Activated naive CD8-positive, alpha-beta T cell treated with anti-CD3 and anti-CD28 coated beads, Interleukin-2, amount 10 ng/mL, durations not matched to agents 7 days and 5 days (primary cell): Measurements from ENCODE around the gene ASMTL. TPM values are rescaled to one million over a fixed set of nuclear protein-coding genes. Genes with fewer than 3 reads are reported as not detected.
"Not testable (repeated sequence)": the region's sequence is repeated elsewhere in the genome, so short reads cannot be mapped to it uniquely, and the experiment has no call there.

Experiments used
- ATAC-seq: fragments of 150-1000 bp; cut with Tn5 transposase; one replicate; pipeline ENCODE4 v1.10.0; 2021; ENCODE audit warnings: low read depth, moderate library complexity
- POLR2A ChIA-PET: fragments of 350-600 bp; sonication (Branson Sonifier 250); formaldehyde crosslinking; loops from one replicate; lab custom pipeline; 2021; ENCODE audit warnings: antibody characterized with exemption; lab: Charles Lee
- DNase-seq: peaks from one replicate; pipeline ENCODE4 v3.0.0; 2021
- H3K27ac Mint-ChIP-seq: one replicate; pipeline ENCODE4 v1.8.0; 2022; ENCODE audit warnings: mild to moderate bottlenecking, mixed read lengths
- H3K27me3 Mint-ChIP-seq: one replicate; pipeline ENCODE4 v1.8.0; 2022; ENCODE audit warnings: mild to moderate bottlenecking, moderate library complexity, mixed read lengths
- H3K36me3 Mint-ChIP-seq: one replicate; pipeline ENCODE4 v1.8.0; 2021; ENCODE audit warnings: mild to moderate bottlenecking, mixed read lengths
- H3K4me1 Mint-ChIP-seq: one replicate; pipeline ENCODE4 v1.8.0; 2021; ENCODE audit warnings: mixed read lengths
- H3K4me3 Mint-ChIP-seq: one replicate; pipeline ENCODE4 v1.8.0; 2022; ENCODE audit warnings: mild to moderate bottlenecking, moderate library complexity, mixed read lengths
- H3K9me3 Mint-ChIP-seq: one replicate; pipeline ENCODE4 v1.8.0; 2021; ENCODE audit warnings: mixed read lengths
- total RNA-seq, 2 experiments: library from RNA; stranded (reverse); gene quantifications; one replicate each; pipeline ENCODE4 v1.2.3, GENCODE V29; 2021

ASMTL gene
- total RNA-seq, 2 experiments from 2014 or later, result 39.4 to 42.2 TPM

DNA sequence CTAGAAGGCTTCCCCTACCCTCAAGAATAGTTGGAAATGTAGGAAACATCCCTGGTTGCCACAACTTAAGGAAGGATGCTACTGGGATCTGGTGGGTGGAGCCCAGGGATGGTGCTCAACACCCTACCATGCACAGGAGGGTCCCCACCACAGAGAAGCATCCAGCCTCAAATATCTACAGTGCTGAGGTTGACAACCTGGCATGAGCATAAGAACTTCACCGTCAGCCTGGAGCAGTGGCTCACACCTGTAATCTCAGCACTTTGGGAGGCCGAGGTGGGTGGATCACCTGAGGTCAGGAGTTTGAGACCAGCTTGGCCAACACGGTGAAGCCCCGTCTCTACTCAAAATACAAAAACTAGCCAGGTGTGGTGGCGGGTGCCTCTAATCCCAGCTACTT, 24.0 kb upstream of the ASMTL start:
- H3K4me1 Mint-ChIP-seq, result peaks cover 66% of the 10 kb centered on the region
- no peaks in the 10 kb centered on the region for H3K27me3 Mint-ChIP-seq
- DNase-seq, result peak; percentile 12
- no peak overlapping the region for H3K4me3 Mint-ChIP-seq
- ATAC-seq, result no peak
- H3K9me3 Mint-ChIP-seq, result peaks cover 36% of the 10 kb centered on the region
- H3K27ac Mint-ChIP-seq, result no peak overlapping the region
- peaks cover 77% of the 10 kb centered on the region for H3K36me3 Mint-ChIP-seq
- POLR2A ChIA-PET, result no interaction called here

- no peaks in the 10 kb centered on the region for H3K27me3 Mint-ChIP-seq
- no peak overlapping the region for H3K4me3 Mint-ChIP-seq
- ATAC-seq (no peak), DNase-seq (peak; percentile 19)
- H3K36me3 Mint-ChIP-seq, result peaks cover 78% of the 10 kb centered on the region
- peaks cover 65% of the 10 kb centered on the region for H3K4me1 Mint-ChIP-seq
- H3K27ac Mint-ChIP-seq, result no peak overlapping the region
- POLR2A ChIA-PET, result no interaction called here
- H3K9me3 Mint-ChIP-seq, result peaks cover 36% of the 10 kb centered on the region
Observed at GRCh38 chrX:1475881-1476280, 23.2 kb upstream of the ASMTL start.

- H3K36me3 Mint-ChIP-seq, result peaks cover 78% of the 10 kb centered on the region
- POLR2A ChIA-PET, result no interaction called here
- H3K27ac Mint-ChIP-seq, result no peak overlapping the region
- H3K4me1 Mint-ChIP-seq, result peaks cover 69% of the 10 kb centered on the region
- H3K27me3 Mint-ChIP-seq, result no peaks in the 10 kb centered on the region
- ATAC-seq (no peak), DNase-seq (no peak)
- peaks cover 36% of the 10 kb centered on the region for H3K9me3 Mint-ChIP-seq
- no peak overlapping the region for H3K4me3 Mint-ChIP-seq
Observed at GRCh38 chrX:1475481-1475880, 22.8 kb upstream of the ASMTL start.

- H3K9me3 Mint-ChIP-seq, result peaks cover 30% of the 10 kb centered on the region
- H3K27me3 Mint-ChIP-seq, H3K4me3 Mint-ChIP-seq, POLR2A ChIA-PET, ATAC-seq, DNase-seq: not testable (repeated sequence)
- H3K27ac Mint-ChIP-seq, result peak overlapping the region; percentile 82
- peaks cover 71% of the 10 kb centered on the region for H3K36me3 Mint-ChIP-seq
- peaks cover 65% of the 10 kb centered on the region for H3K4me1 Mint-ChIP-seq
Observed at GRCh38 chrX:1474593-1474992, 21.9 kb upstream of the ASMTL start.

DNA sequence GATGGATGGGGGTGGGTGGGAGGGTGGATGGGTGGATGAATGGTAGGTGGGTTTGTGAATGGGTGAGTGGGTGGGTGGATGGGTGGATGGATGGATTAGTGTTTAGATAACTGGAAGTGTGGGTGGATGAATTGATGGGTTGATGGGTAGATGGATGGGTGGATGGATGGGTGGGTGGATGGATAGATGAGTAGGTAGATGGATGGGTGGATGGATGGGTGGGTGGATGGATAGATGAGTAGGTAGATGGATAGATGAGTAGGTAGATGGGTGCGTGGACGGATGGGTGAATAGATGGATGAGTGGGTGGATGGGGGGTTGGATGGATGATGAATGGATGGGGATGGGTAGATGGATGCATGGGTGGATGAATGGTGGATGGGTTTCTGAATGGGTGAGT, 20.3 kb upstream of the ASMTL start:
- peaks cover 64% of the 10 kb centered on the region for H3K4me1 Mint-ChIP-seq
- peak overlapping the region; percentile 93 for H3K27ac Mint-ChIP-seq
- no peak for DNase-seq
- no peak for ATAC-seq
- no peak overlapping the region for H3K4me3 Mint-ChIP-seq
- no peaks in the 10 kb centered on the region for H3K27me3 Mint-ChIP-seq
- H3K36me3 Mint-ChIP-seq, result peaks cover 61% of the 10 kb centered on the region
- POLR2A ChIA-PET, result no interaction called here
- H3K9me3 Mint-ChIP-seq, result peaks cover 21% of the 10 kb centered on the region

GRCh38 chrX:1468250-1468772, 15.6 kb upstream of the ASMTL start:
- ATAC-seq (peak; percentile 25), DNase-seq (peak; percentile 64)
- H3K27ac Mint-ChIP-seq, result peak overlapping the region; percentile 94
- H3K9me3 Mint-ChIP-seq, result peaks cover 6% of the 10 kb centered on the region
- POLR2A ChIA-PET, result no interaction called here
- H3K27me3 Mint-ChIP-seq, result no peaks in the 10 kb centered on the region
- H3K4me3 Mint-ChIP-seq, result peak overlapping the region; percentile 59
- peaks cover 40% of the 10 kb centered on the region for H3K36me3 Mint-ChIP-seq
- peaks cover 67% of the 10 kb centered on the region for H3K4me1 Mint-ChIP-seq

- H3K4me3 Mint-ChIP-seq, result peak overlapping the region; percentile 74
- H3K36me3 Mint-ChIP-seq, result peaks cover 35% of the 10 kb centered on the region
- peak; percentile 15 for ATAC-seq
- no peaks in the 10 kb centered on the region for H3K9me3 Mint-ChIP-seq
- peak; percentile 60 for DNase-seq
- H3K4me1 Mint-ChIP-seq, result peaks cover 70% of the 10 kb centered on the region
- H3K27me3 Mint-ChIP-seq, result no peaks in the 10 kb centered on the region
- POLR2A ChIA-PET, result no interaction called here
- H3K27ac Mint-ChIP-seq, result peak overlapping the region; percentile 94
Observed at GRCh38 chrX:1466971-1467561, 14.4 kb upstream of the ASMTL start.

DNA sequence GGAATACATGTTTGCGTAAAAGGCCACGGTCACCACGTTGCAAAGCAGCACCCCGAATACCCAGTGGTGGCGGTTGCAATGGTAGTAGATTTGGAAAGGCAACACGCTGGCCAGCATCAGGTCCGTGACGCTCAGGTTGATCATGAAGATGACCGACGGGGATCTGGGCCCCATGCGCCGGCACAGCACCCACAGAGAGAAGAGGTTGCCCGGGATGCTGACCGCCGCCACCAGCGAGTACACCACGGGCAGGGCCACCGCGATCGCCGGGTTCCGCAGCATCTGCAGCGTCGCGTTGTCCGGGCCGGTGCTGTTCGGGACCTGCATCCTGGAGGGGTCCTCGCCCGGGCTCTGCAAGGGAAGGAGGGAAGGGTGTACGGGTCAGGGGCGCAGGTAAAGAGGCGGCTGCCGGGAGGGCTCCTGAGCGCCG, 13.5 kb upstream of the ASMTL start:
- peaks cover 30% of the 10 kb centered on the region for H3K36me3 Mint-ChIP-seq
- no peaks in the 10 kb centered on the region for H3K27me3 Mint-ChIP-seq
- H3K27ac Mint-ChIP-seq, result peak overlapping the region; percentile 69
- H3K4me1 Mint-ChIP-seq, result peaks cover 66% of the 10 kb centered on the region
- ATAC-seq, result no peak
- DNase-seq, result peak; percentile 36
- H3K9me3 Mint-ChIP-seq, result no peaks in the 10 kb centered on the region
- POLR2A ChIA-PET, result no interaction called here
- peak overlapping the region; percentile 37 for H3K4me3 Mint-ChIP-seq

DNA sequence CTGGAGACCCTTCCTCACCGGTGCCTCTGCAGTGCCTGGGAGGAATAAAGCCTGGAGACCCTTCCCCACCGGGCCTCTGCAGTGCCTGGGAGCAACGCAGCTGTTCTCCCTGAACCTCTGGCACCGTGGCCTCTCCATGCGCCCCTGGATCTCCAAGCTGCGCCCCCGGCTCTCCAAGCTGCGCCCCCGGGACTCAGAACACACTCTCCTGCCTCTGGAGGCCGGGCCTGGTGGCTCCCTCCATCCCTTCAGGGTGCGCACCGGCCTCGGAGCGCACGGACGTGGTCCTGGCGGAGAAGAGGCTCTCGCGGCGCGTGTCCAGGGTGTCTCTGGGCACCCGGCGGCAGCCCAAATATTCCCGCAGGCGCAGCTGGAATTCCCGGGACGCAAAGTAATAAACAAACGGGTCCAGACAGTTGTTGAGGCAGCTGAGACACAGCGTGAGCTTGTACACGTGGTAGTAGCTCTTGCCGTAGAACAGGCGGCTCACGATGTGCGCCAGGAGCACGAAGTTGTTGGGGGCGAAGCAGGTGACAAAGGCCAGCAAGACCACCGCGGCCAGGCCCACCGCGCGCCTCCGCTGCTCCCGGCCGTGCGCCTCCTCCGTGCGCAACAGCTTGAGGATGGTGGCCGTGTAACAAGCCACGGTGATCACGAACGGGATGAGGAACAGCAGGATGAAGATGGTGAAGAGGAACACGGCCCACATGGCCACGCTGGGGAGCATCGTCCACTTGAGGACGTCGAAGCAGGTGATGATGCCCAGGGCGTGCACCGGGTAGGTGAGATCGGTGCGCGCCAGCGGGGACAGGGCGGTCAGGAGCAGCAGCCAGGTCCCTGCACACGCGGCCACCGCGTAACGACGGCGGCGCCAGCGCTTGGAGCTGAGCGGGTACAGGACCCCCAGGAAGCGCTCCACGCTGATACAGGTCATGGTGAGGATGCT, 12.8 kb upstream of the ASMTL start:
- Mint-ChIP-seq H3K9me3 (no peaks in the 10 kb centered on the region), H3K4me1 (peaks cover 61% of the 10 kb centered on the region), H3K27ac (peak overlapping the region; percentile 94), H3K27me3 (no peaks in the 10 kb centered on the region), H3K4me3 (peak overlapping the region; percentile 83), H3K36me3 (peaks cover 30% of the 10 kb centered on the region)
- POLR2A ChIA-PET, result no interaction called here
- DNase-seq, result no peak
- no peak for ATAC-seq

DNA sequence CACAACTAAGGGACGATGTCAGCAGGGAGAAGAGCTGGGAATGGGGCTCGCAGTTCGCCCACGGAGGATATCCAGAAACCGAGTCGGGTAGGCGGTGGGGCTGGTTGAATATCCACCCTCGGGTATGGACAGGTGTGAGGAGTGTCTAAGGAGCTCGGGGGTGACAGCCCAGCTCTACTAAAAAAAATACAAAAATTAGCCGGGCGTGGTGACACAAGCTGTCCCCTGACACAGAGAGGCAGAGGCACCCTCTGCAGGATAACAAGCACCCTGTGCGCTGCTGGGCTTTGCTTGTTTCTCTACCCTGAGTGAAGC, 12.2 kb upstream of the ASMTL start:
- Mint-ChIP-seq H3K27me3 (no peaks in the 10 kb centered on the region), H3K27ac (peak overlapping the region; percentile 94), H3K9me3 (no peaks in the 10 kb centered on the region), H3K4me1 (peaks cover 57% of the 10 kb centered on the region), H3K36me3 (peaks cover 28% of the 10 kb centered on the region), H3K4me3 (peak overlapping the region; percentile 83)
- POLR2A ChIA-PET, result no interaction called here
- ATAC-seq (no peak), DNase-seq (no peak)

DNA sequence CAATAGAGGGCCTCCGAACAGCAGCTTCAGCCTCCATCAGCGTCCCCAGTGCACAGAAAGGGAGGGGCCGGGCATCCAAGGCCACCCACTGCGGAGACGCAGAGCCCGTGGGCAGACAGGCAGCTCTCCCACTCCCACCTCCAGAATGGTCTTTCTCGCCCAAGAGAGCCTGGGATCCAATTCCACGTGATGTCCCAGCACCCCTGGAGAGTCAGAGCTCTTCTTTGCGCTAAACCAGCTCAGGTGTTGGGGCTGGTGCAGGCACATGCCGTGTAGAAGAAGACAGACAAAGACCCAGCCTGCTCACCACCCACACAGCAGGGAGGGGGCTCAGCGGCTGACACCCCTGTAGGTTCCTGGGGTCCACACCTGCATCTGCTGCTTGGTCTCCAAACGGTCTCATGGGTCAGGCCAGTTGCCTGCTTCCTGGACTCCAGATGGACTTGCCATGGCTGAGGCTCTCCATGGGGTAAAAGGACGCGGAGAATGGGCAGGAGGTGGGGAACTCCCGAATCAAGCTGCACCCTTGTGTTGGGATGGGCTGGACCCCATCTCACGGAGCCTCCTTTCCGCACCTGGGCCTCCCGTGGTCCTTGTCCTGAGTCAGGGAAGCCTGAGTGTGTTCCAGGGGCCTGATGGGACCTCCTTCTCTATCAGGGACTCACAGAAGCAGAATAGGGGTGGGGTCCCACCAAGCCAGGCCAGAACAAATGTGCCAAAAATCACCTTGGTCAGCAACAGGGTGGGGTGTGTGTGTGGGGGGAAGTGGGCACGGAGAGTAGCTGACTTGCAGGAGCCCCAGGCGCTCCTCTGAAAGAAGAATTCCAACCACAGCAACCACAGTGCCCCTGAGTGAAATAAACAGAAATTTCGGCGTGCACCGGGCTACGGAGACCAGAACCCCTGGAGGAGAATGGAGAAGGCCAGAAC, 11.6 kb upstream of the ASMTL start:
- Mint-ChIP-seq H3K27me3 (no peaks in the 10 kb centered on the region), H3K27ac (peak overlapping the region; percentile 94), H3K4me1 (peaks cover 52% of the 10 kb centered on the region), H3K9me3 (no peaks in the 10 kb centered on the region), H3K4me3 (peak overlapping the region; percentile 83), H3K36me3 (peaks cover 28% of the 10 kb centered on the region)
- peak; percentile 42 for DNase-seq
- no peak for ATAC-seq
- POLR2A ChIA-PET, result no interaction called here

DNA sequence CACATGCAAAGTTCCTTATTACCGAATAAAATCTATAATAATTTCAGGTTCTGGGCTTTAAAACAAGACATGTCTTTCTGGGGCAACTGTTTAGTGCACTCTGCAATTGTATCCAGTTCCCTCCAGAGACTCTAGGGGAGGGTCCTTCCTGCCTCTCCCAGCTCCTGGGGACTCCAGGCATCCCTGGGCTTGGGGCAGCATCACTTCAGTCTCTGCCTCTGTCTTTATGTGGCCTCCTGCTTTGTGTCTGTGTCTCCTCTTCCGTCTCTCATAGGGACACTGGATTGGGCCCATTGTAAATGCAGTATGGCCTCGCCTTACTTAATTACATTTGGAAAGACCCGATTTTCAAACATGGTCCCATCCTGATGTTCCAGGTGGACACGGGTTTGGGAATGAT, 10.9 kb upstream of the ASMTL start:
- Mint-ChIP-seq H3K27ac (peak overlapping the region; percentile 94), H3K4me1 (peaks cover 50% of the 10 kb centered on the region), H3K9me3 (no peaks in the 10 kb centered on the region), H3K4me3 (peak overlapping the region; percentile 83), H3K27me3 (no peaks in the 10 kb centered on the region), H3K36me3 (peaks cover 27% of the 10 kb centered on the region)
- peak; percentile 22 for DNase-seq
- ATAC-seq, result no peak
- POLR2A ChIA-PET, result no interaction called here
